AG09309 (cell line): ENCODE results near the gene CFI.

Source experiments
- DNase-seq: peaks from one replicate; pipeline ENCODE4 v3.0.0-alpha.2; 2010; ENCODE audit warnings: low read depth
- H3K4me3 ChIP-seq: 2 replicates; pipeline ENCODE4 v1.5.1; 2011; ENCODE audit warnings: mild to moderate bottlenecking, low read depth, low read length, moderate library complexity; ENCODE audit not compliant: control insufficient read depth
- TF ChIP-seq, protein P1 (sequence below): IDR thresholded peaks from 2 replicates; pipeline ENCODE4 v1.5.1; 2011; ENCODE audit warnings: mild to moderate bottlenecking, low read depth, low read length, inconsistent platforms; ENCODE audit not compliant: insufficient read depth, control insufficient read depth; ENCODE audit errors: missing control alignments

The CFI gene

DNA sequence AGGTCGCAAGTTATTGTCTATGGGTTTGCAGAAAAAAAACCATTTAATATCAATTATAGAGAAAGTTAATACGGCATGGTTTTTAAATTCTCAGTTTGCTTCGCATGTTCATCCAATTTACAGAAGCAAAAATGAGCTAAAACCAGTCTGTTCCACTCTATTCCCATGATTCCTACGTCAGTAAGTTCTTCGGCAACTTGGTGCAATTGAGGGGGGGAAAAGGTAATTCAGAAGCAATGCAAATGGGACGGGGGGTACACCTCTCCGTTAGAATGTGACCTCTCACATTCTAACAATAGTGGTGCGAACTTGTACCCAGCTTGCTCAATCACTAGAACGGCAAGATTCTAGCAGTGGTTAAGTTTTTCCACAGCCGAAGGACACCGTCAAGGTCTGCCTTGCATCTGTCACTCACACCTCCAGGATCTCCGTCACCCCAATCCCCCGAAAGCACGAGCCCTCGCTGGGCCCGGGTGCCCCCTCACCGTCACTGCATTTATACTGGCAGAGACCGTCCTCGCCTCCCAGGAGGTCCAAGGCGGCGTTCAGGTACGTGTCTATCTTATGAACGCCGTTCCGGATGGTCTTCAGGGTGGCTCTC is 72.6 kb downstream of the CFI start:
- TF ChIP-seq, protein P1, sequence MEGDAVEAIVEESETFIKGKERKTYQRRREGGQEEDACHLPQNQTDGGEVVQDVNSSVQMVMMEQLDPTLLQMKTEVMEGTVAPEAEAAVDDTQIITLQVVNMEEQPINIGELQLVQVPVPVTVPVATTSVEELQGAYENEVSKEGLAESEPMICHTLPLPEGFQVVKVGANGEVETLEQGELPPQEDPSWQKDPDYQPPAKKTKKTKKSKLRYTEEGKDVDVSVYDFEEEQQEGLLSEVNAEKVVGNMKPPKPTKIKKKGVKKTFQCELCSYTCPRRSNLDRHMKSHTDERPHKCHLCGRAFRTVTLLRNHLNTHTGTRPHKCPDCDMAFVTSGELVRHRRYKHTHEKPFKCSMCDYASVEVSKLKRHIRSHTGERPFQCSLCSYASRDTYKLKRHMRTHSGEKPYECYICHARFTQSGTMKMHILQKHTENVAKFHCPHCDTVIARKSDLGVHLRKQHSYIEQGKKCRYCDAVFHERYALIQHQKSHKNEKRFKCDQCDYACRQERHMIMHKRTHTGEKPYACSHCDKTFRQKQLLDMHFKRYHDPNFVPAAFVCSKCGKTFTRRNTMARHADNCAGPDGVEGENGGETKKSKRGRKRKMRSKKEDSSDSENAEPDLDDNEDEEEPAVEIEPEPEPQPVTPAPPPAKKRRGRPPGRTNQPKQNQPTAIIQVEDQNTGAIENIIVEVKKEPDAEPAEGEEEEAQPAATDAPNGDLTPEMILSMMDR = no peak
- DNase-seq = no peak
- peak overlapping the region; percentile 59 for H3K4me3 ChIP-seq

DNA sequence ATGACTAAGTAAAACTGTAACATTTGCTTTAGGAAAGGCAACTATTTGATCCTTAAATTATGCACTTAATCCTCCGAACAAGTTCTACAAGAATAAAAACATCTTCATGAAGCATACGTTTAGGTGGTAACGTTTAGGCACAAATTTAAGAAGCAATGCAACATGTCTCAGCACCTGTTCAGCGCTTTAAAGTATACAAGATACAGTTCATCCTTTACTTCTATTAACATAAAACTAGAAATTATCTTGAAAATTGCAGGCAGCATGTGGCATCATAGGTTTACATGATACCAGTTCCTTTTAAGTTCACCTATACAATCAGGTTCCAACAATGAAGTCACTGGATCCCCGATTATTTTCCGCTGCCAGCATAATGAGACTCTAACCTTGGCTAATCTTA is 73.4 kb downstream of the CFI start:
- no peak overlapping the region for H3K4me3 ChIP-seq
- no peak for DNase-seq
- TF ChIP-seq, protein P1 = no peak

DNA sequence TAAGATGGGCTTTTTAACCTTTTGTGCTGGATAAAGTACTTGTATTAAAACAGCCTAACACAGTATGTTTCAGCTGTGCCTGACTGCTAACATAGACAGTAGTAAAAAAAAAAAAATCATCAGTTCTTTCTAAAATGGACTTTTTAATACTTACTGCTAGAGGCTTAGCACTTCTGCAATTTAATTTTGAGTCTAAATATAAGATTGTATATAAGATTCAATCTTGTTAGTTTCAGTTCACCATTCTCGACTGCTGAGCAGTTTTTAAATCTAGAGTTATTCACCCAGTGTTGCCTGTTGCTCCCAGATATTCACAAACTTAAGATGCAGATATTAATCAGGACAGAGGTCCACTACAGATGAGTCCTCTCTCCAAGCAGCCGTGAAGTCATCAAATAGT is 78.7 kb downstream of the CFI start:
- TF ChIP-seq, protein P1 = no peak
- no peak overlapping the region for H3K4me3 ChIP-seq
- DNase-seq = no peak

DNA sequence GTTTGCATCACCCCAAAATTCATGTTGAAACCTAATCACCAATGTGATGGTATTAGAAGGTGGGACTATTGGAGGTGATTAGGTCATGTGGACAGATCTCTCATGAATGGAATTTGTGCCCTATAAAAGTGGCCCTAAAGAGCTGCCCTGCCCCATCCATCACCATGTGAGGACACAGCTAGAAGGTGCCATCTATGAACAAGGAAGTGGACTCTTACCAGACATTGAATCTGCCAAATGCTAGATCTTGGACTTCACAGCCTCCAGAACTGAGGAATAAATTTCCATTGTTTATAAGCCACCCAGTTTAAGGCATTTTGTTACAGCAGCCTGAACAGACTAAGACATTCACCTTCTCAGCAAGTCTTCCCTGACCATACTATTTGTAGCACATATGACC is 79.4 kb downstream of the CFI start:
- TF ChIP-seq, protein P1 = no peak
- no peak for DNase-seq
- H3K4me3 ChIP-seq = no peak overlapping the region

DNA sequence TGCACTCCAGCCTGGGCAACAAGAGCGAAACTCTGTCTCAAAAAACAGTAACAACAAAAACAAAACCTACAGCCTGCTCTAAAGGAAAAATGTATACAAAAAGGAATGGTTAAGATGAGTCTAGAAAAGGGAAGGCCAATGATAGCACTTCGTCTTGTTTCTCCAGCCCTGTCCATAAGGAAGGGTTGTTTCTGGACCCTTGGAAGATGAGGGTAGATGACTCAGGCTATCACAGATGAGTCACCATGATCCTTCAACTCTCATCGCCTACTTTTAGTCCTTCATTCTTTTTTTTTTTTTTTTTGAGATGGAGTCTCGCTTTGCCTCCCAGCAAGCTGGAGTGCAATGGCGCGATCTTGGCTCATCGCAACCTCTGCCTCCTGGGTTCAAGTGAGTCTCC is 80.8 kb downstream of the CFI start:
- no peak for DNase-seq
- no peak overlapping the region for H3K4me3 ChIP-seq
- TF ChIP-seq, protein P1 = no peak

DNA sequence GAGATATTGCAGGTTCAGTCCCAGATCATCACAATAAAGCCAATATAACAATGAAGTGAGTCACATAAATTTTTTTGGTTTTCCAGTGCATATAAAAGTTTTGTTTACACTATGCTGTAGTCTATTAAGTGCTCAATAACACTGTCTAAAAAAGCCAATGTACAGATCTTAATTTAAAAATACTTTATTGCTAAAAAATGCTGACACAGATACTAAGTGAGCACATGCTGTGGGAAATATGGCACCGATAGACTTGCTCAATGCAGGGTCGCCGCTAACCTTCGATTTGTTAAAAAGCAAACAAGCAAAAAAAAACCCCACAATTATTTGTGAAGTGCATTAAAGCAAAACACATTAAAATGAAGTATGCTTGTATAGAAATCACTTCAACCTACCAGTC is 82.2 kb downstream of the CFI start:
- H3K4me3 ChIP-seq = no peak overlapping the region
- no peak for DNase-seq
- TF ChIP-seq, protein P1 = no peak

DNA sequence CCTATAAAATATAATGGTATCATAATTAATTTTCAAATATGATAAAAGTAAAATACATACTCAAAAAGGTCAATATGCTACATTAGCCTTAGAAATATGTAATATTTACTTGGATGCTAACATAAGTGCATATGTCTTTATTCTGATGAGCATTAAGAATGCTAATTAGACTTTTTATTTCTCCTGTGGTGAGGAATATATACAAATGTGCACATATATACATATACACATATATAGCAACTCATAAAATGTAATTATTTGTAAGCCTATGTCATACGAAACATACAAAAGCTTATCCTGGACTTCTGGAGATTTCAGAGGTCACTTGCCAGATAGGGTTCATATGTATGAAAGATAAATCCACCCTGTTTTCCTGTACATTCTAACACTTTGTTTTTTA is 83.0 kb downstream of the CFI start:
- DNase-seq = no peak
- TF ChIP-seq, protein P1 = no peak
- H3K4me3 ChIP-seq = no peak overlapping the region
